Natural killer cell (primary cell): ENCODE results near the gene NAPA. TPM values are rescaled to one million over a fixed set of nuclear protein-coding genes. Genes with fewer than 3 reads are reported as not detected.
A peak's percentile ranks its signal among the peaks of the same experiment; 100 is the strongest.

Source experiments
- ATAC-seq, 3 donors: fragments of 150-1000 bp in 2 of 3; fragments of 200-7000 bp in 1 of 3; cut with Tn5 transposase; 1 replicate in 1 of 3; 2 replicates in 2 of 3; pipeline ENCODE4 v1.10.0; 2021; ENCODE audit warnings: mild to moderate bottlenecking in 2 of 3, moderate library complexity in 2 of 3
- DNase-seq, 2 donors: peaks; one replicate each; pipeline versions ENCODE4 v3.0.0 to v3.0.0-alpha.2; 2013 to 2021; ENCODE audit warnings: mixed read lengths in 1 of 2
- H3K27ac ChIP-seq: one replicate; pipeline ENCODE4 v1.5.1; 2013; ENCODE audit warnings: mild to moderate bottlenecking, low read length
- H3K27me3 ChIP-seq: one replicate; pipeline ENCODE4 v1.6.1; 2013; ENCODE audit warnings: low read length; ENCODE audit not compliant: control insufficient read depth, insufficient read depth
- H3K36me3 ChIP-seq: one replicate; pipeline ENCODE4 v1.6.1; 2013; ENCODE audit warnings: low read length; ENCODE audit not compliant: control insufficient read depth, insufficient read depth
- H3K4me1 ChIP-seq: one replicate; pipeline ENCODE4 v1.6.1; 2013; ENCODE audit warnings: low read length; ENCODE audit not compliant: control insufficient read depth, insufficient read depth
- H3K4me3 ChIP-seq: one replicate; pipeline ENCODE4 v1.5.1; 2013; ENCODE audit warnings: low read length
- H3K9me3 ChIP-seq: one replicate; pipeline ENCODE4 v1.6.1; 2013; ENCODE audit warnings: low read length; ENCODE audit not compliant: control insufficient read depth, insufficient read depth
- H3K27ac Mint-ChIP-seq, 2 donors: one replicate each; pipeline ENCODE4 v1.8.0; 2022; ENCODE audit warnings: mild to moderate bottlenecking in 2 of 2, mixed read lengths in 2 of 2, moderate library complexity in 1 of 2
- H3K27me3 Mint-ChIP-seq, 2 donors: one replicate each; pipeline ENCODE4 v1.8.0; 2022; ENCODE audit warnings: low read depth in 2 of 2, mixed read lengths in 2 of 2
- H3K36me3 Mint-ChIP-seq: one replicate; pipeline ENCODE4 v1.8.0; 2022; ENCODE audit warnings: mixed read lengths
- H3K4me1 Mint-ChIP-seq, 2 donors: one replicate each; pipeline ENCODE4 v1.8.0; 2022; ENCODE audit warnings: mixed read lengths in 2 of 2
- H3K4me3 Mint-ChIP-seq: one replicate; pipeline ENCODE4 v1.8.0; 2022; ENCODE audit warnings: mild to moderate bottlenecking, moderate library complexity, mixed read lengths
- H3K9me3 Mint-ChIP-seq, 2 donors: one replicate each; pipeline ENCODE4 v1.8.0; 2022; ENCODE audit warnings: mixed read lengths in 2 of 2
- CTCF ChIP-seq: fragments of 200-600 bp; IDR thresholded peaks from one replicate; pipeline ENCODE4 v1.8.0; 2022; ENCODE audit warnings: antibody characterized with exemption
- WGBS: methylation state at CpG from one replicate; pipeline ENCODE4 v1.1.7; 2013; ENCODE audit warnings: missing lambda C conversion rate; ENCODE audit not compliant: insufficient coverage; 5-methylcytosine and 5-hydroxymethylcytosine counted together
- intact Hi-C: fragments of 100-400 bp; cut with micrococcal nuclease; formaldehyde crosslinking; loops from one replicate; pipeline ENCODE4 v1.14.2; 2022
- total RNA-seq, 4 donors: library from RNA; stranded (reverse); fragments of 120-200 nt in 1 of 4; gene quantifications; one replicate each; pipeline versions ENCODE4 v1.2.3 to v1.2.4, GENCODE V29; 2013 to 2022

The NAPA gene
- total RNA-seq, 3 donors from 2014 or later (not counting 1 experiment from before 2014, with no cell fraction given), result 192 to 215 (median 192) TPM

- peaks cover 6% of the 10 kb centered on the region for H3K4me1 ChIP-seq
- DNase-seq (no peak), ATAC-seq (no peak)
- WGBS, result 97% methylated on average over 32 of the region's 32 CpGs
- H3K36me3 ChIP-seq, result peaks cover 56% of the 10 kb centered on the region
- Mint-ChIP-seq H3K27ac (no peak overlapping the region), H3K27me3 (no peaks in the 10 kb centered on the region), H3K36me3 (peaks cover 7% of the 10 kb centered on the region), H3K4me1 (peaks cover 20 to 23% of the 10 kb centered on the region in 2 donors), H3K4me3 (no peak overlapping the region), H3K9me3 (no peaks in the 10 kb centered on the region)
- TF ChIP-seq CTCF, result no peak
- intact Hi-C loops, result no loop called here
- no peaks in the 10 kb centered on the region for H3K27me3 ChIP-seq
- no peak overlapping the region for H3K4me3 ChIP-seq
- H3K27ac ChIP-seq, result no peak overlapping the region
- no peaks in the 10 kb centered on the region for H3K9me3 ChIP-seq
These were observed 14.7 kb downstream of the NAPA start for GRCh38 chr19:47499863-47500830.

GRCh38 chr19:47499371-47499770, 15.5 kb downstream of the NAPA start:
- H3K4me1 ChIP-seq, result peaks cover 14% of the 10 kb centered on the region
- no peaks in the 10 kb centered on the region for H3K9me3 ChIP-seq
- no peaks in the 10 kb centered on the region for H3K27me3 ChIP-seq
- 98% methylated on average over 7 of the region's 7 CpGs for WGBS
- intact Hi-C loops, result no loop called here
- H3K36me3 Mint-ChIP-seq, result peaks cover 7% of the 10 kb centered on the region
- H3K36me3 ChIP-seq, result peaks cover 53% of the 10 kb centered on the region
- TF ChIP-seq CTCF, result no peak
- H3K27ac Mint-ChIP-seq, result peak overlapping the region in 1 of 2 donors; percentile 69
- no peak overlapping the region for H3K4me3 Mint-ChIP-seq
- H3K4me3 ChIP-seq, result no peak overlapping the region
- H3K27ac ChIP-seq, result no peak overlapping the region
- DNase-seq (no peak), ATAC-seq (no peak)
- H3K27me3 Mint-ChIP-seq, result no peaks in the 10 kb centered on the region
- H3K9me3 Mint-ChIP-seq, result no peaks in the 10 kb centered on the region
- peaks cover 22 to 24% of the 10 kb centered on the region in 2 donors for H3K4me1 Mint-ChIP-seq

GRCh38 chr19:47498561-47498960, 16.3 kb downstream of the NAPA start:
- no peak overlapping the region for H3K4me3 Mint-ChIP-seq
- peaks cover 7% of the 10 kb centered on the region for H3K36me3 Mint-ChIP-seq
- DNase-seq (no peak), ATAC-seq (no peak)
- Histone ChIP-seq H3K27me3 (no peaks in the 10 kb centered on the region), H3K4me3 (no peak overlapping the region), H3K9me3 (no peaks in the 10 kb centered on the region), H3K27ac (no peak overlapping the region), H3K4me1 (peaks cover 22% of the 10 kb centered on the region), H3K36me3 (peaks cover 48% of the 10 kb centered on the region)
- H3K9me3 Mint-ChIP-seq, result no peaks in the 10 kb centered on the region
- no peak for TF ChIP-seq CTCF
- H3K27ac Mint-ChIP-seq, result peak overlapping the region in 1 of 2 donors; percentile 69
- peaks cover 24 to 26% of the 10 kb centered on the region in 2 donors for H3K4me1 Mint-ChIP-seq
- no peaks in the 10 kb centered on the region for H3K27me3 Mint-ChIP-seq
- intact Hi-C loops, result no loop called here
- 97% methylated on average over 5 of the region's 5 CpGs for WGBS
